AG09309 (cell line): ENCODE results near the gene PDE10A.

Experiments used
- DNase-seq: peaks from one replicate; pipeline ENCODE4 v3.0.0-alpha.2; 2010; ENCODE audit warnings: low read depth
- H3K4me3 ChIP-seq: 2 replicates; pipeline ENCODE4 v1.5.1; 2011; ENCODE audit warnings: mild to moderate bottlenecking, low read depth, low read length, moderate library complexity; ENCODE audit not compliant: control insufficient read depth
- TF ChIP-seq, protein P1 (sequence below): IDR thresholded peaks from 2 replicates; pipeline ENCODE4 v1.5.1; 2011; ENCODE audit warnings: mild to moderate bottlenecking, low read depth, low read length, inconsistent platforms; ENCODE audit not compliant: insufficient read depth, control insufficient read depth; ENCODE audit errors: missing control alignments

The PDE10A gene

GRCh38 chr6:165701564-165702354, 38.7 kb upstream of the PDE10A start:
- TF ChIP-seq, protein P1, sequence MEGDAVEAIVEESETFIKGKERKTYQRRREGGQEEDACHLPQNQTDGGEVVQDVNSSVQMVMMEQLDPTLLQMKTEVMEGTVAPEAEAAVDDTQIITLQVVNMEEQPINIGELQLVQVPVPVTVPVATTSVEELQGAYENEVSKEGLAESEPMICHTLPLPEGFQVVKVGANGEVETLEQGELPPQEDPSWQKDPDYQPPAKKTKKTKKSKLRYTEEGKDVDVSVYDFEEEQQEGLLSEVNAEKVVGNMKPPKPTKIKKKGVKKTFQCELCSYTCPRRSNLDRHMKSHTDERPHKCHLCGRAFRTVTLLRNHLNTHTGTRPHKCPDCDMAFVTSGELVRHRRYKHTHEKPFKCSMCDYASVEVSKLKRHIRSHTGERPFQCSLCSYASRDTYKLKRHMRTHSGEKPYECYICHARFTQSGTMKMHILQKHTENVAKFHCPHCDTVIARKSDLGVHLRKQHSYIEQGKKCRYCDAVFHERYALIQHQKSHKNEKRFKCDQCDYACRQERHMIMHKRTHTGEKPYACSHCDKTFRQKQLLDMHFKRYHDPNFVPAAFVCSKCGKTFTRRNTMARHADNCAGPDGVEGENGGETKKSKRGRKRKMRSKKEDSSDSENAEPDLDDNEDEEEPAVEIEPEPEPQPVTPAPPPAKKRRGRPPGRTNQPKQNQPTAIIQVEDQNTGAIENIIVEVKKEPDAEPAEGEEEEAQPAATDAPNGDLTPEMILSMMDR: no peak
- H3K4me3 ChIP-seq: no peak overlapping the region
- no peak for DNase-seq

GRCh38 chr6:165701005-165701404, 38.0 kb upstream of the PDE10A start:
- TF ChIP-seq, protein P1: no peak
- H3K4me3 ChIP-seq: no peak overlapping the region
- no peak for DNase-seq

GRCh38 chr6:165698868-165699267, 35.8 kb upstream of the PDE10A start:
- DNase-seq: no peak
- TF ChIP-seq, protein P1: no peak
- no peak overlapping the region for H3K4me3 ChIP-seq

- TF ChIP-seq, protein P1: no peak
- no peak for DNase-seq
- H3K4me3 ChIP-seq: no peak overlapping the region
Observed at GRCh38 chr6:165697171-165697570, 34.1 kb upstream of the PDE10A start.

GRCh38 chr6:165695722-165696515, 32.9 kb upstream of the PDE10A start:
- no peak for DNase-seq
- no peak overlapping the region for H3K4me3 ChIP-seq
- TF ChIP-seq, protein P1: no peak

DNA sequence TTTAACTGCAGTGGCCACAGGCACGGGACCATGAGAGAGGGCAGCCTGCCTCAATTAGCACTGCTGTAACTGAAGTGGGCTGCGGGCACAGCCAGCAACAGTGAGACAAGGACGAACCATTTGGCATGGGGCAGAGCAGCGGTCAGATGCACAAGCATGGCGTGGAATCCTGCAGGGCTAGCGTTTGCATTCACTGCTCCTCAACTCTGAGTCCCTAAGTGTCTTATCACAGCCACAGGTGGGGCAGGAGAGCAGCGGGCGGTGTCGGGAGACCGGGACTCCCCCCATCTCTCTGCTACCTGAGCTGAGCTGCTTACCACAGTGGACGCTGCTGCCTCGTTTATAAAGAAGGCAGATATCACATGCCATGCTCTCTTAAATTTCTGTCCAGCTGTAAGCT, 31.3 kb upstream of the PDE10A start:
- no peak for DNase-seq
- TF ChIP-seq, protein P1: no peak
- no peak overlapping the region for H3K4me3 ChIP-seq
